Caco-2 (cell line): ENCODE measurements around the gene ALK. TPM values are rescaled to one million over a fixed set of nuclear protein-coding genes. Genes with fewer than 3 reads are reported as not detected.

ENCODE experiments used
- BruUV-seq: library from RNA; stranded (reverse); fragments of 400-500 nt; replicated peaks from 2 replicates; lab custom pipeline; 2021; lab: Mats Ljungman, UMichigan
- CTCF ChIA-PET: fragments of 300-600 bp; sonication (Branson Sonifier 250); formaldehyde crosslinking; loops from one replicate; lab custom pipeline; 2022; ENCODE audit warnings: antibody characterized with exemption; lab: Charles Lee
- POLR2A ChIA-PET: fragments of 300-600 bp; sonication (Branson Sonifier 250); formaldehyde crosslinking; loops from one replicate; lab custom pipeline; 2022; ENCODE audit warnings: antibody characterized with exemption; lab: Charles Lee
- DNase-seq, 2 experiments: peaks; one replicate each; pipeline versions ENCODE4 v3.0.0 to v3.0.0-alpha.2; 2020 to 2022
- H3K27me3 ChIP-seq: replicated peaks from 2 replicates; pipeline ENCODE4 v1.6.0; 2011; ENCODE audit warnings: low read length; ENCODE audit not compliant: control insufficient read depth, insufficient read depth
- H3K36me3 ChIP-seq: 2 replicates; pipeline ENCODE4 v1.5.1; 2011; ENCODE audit warnings: low read length; ENCODE audit not compliant: control insufficient read depth, insufficient read depth
- H3K4me1 ChIP-seq: fragments of 250-450 bp; sonication (Bioruptor Pico); 2 replicates; pipeline ENCODE4 v1.5.1; 2020; ENCODE audit warnings: mild to moderate bottlenecking
- H3K4me3 ChIP-seq: 2 replicates; pipeline ENCODE4 v1.5.1; 2011; ENCODE audit warnings: low read depth, mild to moderate bottlenecking, control low read depth, low read length
- H3K9me3 ChIP-seq: fragments of 250-450 bp; sonication (Bioruptor Pico); 2 replicates; pipeline ENCODE4 v1.5.1; 2020; ENCODE audit warnings: mild to moderate bottlenecking, moderate library complexity
- H3K27ac Mint-ChIP-seq: one replicate; pipeline ENCODE4 v1.8.0; 2022; ENCODE audit warnings: mixed read lengths; ENCODE audit not compliant: unreplicated experiment
- H3K27me3 Mint-ChIP-seq: one replicate; pipeline ENCODE4 v1.8.0; 2022; ENCODE audit warnings: mixed read lengths; ENCODE audit not compliant: insufficient read depth, unreplicated experiment
- H3K36me3 Mint-ChIP-seq: one replicate; pipeline ENCODE4 v1.8.0; 2022; ENCODE audit warnings: mild to moderate bottlenecking, mixed read lengths; ENCODE audit not compliant: insufficient read depth, unreplicated experiment
- H3K4me1 Mint-ChIP-seq: one replicate; pipeline ENCODE4 v1.8.0; 2022; ENCODE audit warnings: low read depth, mixed read lengths; ENCODE audit not compliant: unreplicated experiment
- H3K4me3 Mint-ChIP-seq: one replicate; pipeline ENCODE4 v1.8.0; 2022; ENCODE audit warnings: mild to moderate bottlenecking, moderate library complexity, mixed read lengths; ENCODE audit not compliant: unreplicated experiment
- H3K9me3 Mint-ChIP-seq: one replicate; pipeline ENCODE4 v1.8.0; 2022; ENCODE audit warnings: mixed read lengths; ENCODE audit not compliant: unreplicated experiment
- intact Hi-C: fragments of 100-400 bp; cut with micrococcal nuclease; formaldehyde crosslinking; loops from one replicate; pipeline ENCODE4 v1.10.0; 2022; ENCODE audit not compliant: unreplicated experiment
- total RNA-seq: library from RNA; stranded (reverse); gene quantifications from 2 replicates; pipeline ENCODE4 v1.2.3, GENCODE V29; 2022
- TF ChIP-seq, protein P1 (sequence below), 2 experiments: fragments of 200-600 bp in 1 of 2; IDR thresholded peaks; 1 replicate in 1 of 2; 2 replicates in 1 of 2; pipeline versions ENCODE4 v1.5.1 to v1.8.0; 2011 to 2022; ENCODE audit warnings: antibody characterized with exemption in 1 of 2, control low read depth in 1 of 2, inconsistent platforms in 1 of 2, low read depth in 1 of 2, low read length in 1 of 2, mild to moderate bottlenecking in 1 of 2, moderate library complexity in 1 of 2; ENCODE audit not compliant: insufficient read depth in 1 of 2, severe bottlenecking in 1 of 2, unreplicated experiment in 1 of 2

Gene ALK
- total RNA-seq, 1 experiment from 2014 or later, result 0.11 TPM

DNA sequence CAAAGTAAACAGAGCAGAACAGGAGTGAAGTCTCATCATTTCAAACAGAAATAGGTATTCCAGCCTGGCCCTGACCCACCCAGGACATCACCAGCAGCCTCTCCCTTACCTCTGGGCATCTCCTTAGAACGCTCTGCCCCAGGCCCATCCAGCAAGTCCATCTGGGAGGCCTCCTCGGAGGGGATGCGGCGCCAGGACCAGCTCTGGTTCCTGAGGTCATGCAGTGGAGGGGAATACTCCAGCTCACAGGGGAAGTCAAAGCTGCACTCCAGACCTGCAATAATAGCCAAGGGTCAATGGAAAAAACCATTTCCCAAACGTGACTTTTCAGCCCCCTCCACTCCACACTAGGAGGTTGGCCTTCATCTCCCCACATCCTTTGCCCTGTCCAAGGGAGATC, 226.6 kb downstream of the ALK start:
- intact Hi-C loops, result no loop called here

DNA sequence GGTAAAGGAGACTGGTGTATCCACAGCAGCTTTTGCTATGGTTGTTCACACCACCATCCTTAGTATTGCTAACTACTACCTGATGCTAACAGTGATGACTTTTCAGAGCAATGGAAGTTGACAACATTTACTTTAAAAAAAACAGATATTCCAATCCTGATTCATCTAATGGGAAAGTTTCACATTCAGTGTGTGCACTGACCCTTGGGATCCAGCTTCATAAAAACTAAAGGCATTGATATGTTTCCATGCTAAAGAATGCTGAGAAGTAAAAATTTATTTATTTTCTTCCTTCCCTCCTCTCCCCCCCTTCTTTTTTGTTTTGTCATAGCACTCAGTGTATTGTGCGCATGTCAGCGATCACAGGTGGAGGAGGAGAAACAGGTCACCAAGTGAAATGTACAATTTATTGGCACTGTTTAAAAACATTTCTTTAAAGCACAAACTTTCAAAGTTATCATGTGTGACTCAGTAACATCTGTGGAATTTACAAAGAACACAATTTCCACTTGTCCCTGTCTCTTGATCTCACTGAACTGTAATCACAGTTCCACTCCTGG, 229.9 kb downstream of the ALK start:
- no peaks in the 10 kb centered on the region for H3K9me3 ChIP-seq
- Mint-ChIP-seq H3K4me1 (no peaks in the 10 kb centered on the region), H3K27ac (no peak overlapping the region), H3K27me3 (peaks cover 5% of the 10 kb centered on the region), H3K36me3 (no peaks in the 10 kb centered on the region), H3K9me3 (no peaks in the 10 kb centered on the region), H3K4me3 (no peak overlapping the region)
- no peak for DNase-seq
- TF ChIP-seq, protein P1, sequence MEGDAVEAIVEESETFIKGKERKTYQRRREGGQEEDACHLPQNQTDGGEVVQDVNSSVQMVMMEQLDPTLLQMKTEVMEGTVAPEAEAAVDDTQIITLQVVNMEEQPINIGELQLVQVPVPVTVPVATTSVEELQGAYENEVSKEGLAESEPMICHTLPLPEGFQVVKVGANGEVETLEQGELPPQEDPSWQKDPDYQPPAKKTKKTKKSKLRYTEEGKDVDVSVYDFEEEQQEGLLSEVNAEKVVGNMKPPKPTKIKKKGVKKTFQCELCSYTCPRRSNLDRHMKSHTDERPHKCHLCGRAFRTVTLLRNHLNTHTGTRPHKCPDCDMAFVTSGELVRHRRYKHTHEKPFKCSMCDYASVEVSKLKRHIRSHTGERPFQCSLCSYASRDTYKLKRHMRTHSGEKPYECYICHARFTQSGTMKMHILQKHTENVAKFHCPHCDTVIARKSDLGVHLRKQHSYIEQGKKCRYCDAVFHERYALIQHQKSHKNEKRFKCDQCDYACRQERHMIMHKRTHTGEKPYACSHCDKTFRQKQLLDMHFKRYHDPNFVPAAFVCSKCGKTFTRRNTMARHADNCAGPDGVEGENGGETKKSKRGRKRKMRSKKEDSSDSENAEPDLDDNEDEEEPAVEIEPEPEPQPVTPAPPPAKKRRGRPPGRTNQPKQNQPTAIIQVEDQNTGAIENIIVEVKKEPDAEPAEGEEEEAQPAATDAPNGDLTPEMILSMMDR (IDR thresholded peaks at IDR 0.05; ENCODE audit: insufficient read depth in 1 of 2, low read depth in 1 of 2, low read length in 1 of 2, severe bottlenecking in 1 of 2, unreplicated experiment in 1 of 2), result no peak
- ChIA-PET POLR2A (no interaction called here), CTCF (no interaction called here)
- no TSS peak for BruUV-seq
- no peak overlapping the region for H3K4me3 ChIP-seq
- H3K27me3 ChIP-seq, result no peaks in the 10 kb centered on the region
- intact Hi-C loops, result no loop called here
- H3K36me3 ChIP-seq, result no peaks in the 10 kb centered on the region
- no peaks in the 10 kb centered on the region for H3K4me1 ChIP-seq

More for the DNA sequence above, 226.6 kb downstream of the ALK start:
- no peaks in the 10 kb centered on the region for H3K36me3 Mint-ChIP-seq
- no peaks in the 10 kb centered on the region for H3K36me3 ChIP-seq
- H3K4me1 Mint-ChIP-seq, result no peaks in the 10 kb centered on the region
- H3K27me3 Mint-ChIP-seq, result peaks cover 5% of the 10 kb centered on the region
- CTCF ChIA-PET, result no interaction called here
- POLR2A ChIA-PET, result no interaction called here
- H3K27me3 ChIP-seq, result no peaks in the 10 kb centered on the region
- TF ChIP-seq, protein P1 (IDR thresholded peaks at IDR 0.05; ENCODE audit: insufficient read depth in 1 of 2, low read depth in 1 of 2, low read length in 1 of 2, severe bottlenecking in 1 of 2, unreplicated experiment in 1 of 2), result no peak
- H3K9me3 Mint-ChIP-seq, result no peaks in the 10 kb centered on the region
- DNase-seq, result no peak
- H3K4me1 ChIP-seq, result no peaks in the 10 kb centered on the region
- H3K4me3 ChIP-seq, result no peak overlapping the region
- no peak overlapping the region for H3K4me3 Mint-ChIP-seq
- H3K9me3 ChIP-seq, result no peaks in the 10 kb centered on the region
- no peak overlapping the region for H3K27ac Mint-ChIP-seq
- BruUV-seq, result no TSS peak

DNA sequence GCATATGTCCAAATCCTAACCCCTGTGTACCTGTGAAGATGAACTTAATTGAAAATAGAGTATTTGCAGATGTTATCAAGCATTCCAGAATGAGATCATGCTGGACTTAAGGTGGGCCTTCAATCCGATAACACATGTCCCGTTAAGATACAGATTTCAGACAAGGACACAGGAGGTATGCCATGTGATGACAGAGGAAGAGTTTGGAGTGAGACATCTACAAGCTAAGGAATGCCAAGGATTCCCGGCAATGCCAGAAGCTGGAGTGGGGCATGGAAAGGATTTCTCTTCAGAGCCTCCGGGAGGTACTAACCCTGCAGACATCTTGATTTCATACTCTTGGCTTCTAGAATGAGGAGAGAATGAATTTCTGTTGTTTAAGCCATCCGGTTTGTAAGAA, 231.7 kb downstream of the ALK start:
- Histone ChIP-seq H3K36me3 (no peaks in the 10 kb centered on the region), H3K4me1 (no peaks in the 10 kb centered on the region), H3K4me3 (no peak overlapping the region), H3K9me3 (no peaks in the 10 kb centered on the region), H3K27me3 (no peaks in the 10 kb centered on the region)
- Mint-ChIP-seq H3K27me3 (peaks cover 9% of the 10 kb centered on the region), H3K9me3 (no peaks in the 10 kb centered on the region), H3K4me3 (no peak overlapping the region), H3K4me1 (no peaks in the 10 kb centered on the region), H3K36me3 (no peaks in the 10 kb centered on the region), H3K27ac (no peak overlapping the region)
- no peak for DNase-seq
- no TSS peak for BruUV-seq
- ChIA-PET CTCF (no interaction called here), POLR2A (no interaction called here)
- TF ChIP-seq, protein P1 (IDR thresholded peaks at IDR 0.05; ENCODE audit: insufficient read depth in 1 of 2, low read depth in 1 of 2, low read length in 1 of 2, severe bottlenecking in 1 of 2, unreplicated experiment in 1 of 2), result no peak
- intact Hi-C loops, result no loop called here
